HCT116 (cell line): ENCODE results near the gene APBB2. TPM values are rescaled to one million over a fixed set of nuclear protein-coding genes. Genes with fewer than 3 reads are reported as not detected.

ENCODE experiments used
- ATAC-seq: fragments of 200-7000 bp; cut with Tn5 transposase; 2 replicates; pipeline ENCODE4 v1.9.1; 2020; ENCODE audit warnings: mild to moderate bottlenecking, moderate library complexity
- BruUV-seq: library from RNA; stranded (reverse); fragments of 400-500 nt; replicated peaks from 2 replicates; lab custom pipeline; 2021; lab: Mats Ljungman, UMichigan
- CTCF ChIA-PET: fragments of 300-600 bp; sonication (Branson Sonifier 250); formaldehyde crosslinking; loops from one replicate; lab custom pipeline; 2021; ENCODE audit warnings: antibody characterized with exemption; lab: Charles Lee
- POLR2A ChIA-PET: fragments of 300-600, 350-600 bp; sonication (Branson Sonifier 250); formaldehyde crosslinking; loops from one replicate; lab custom pipeline; 2021; ENCODE audit warnings: antibody characterized with exemption; lab: Charles Lee
- RAD21 ChIA-PET, 2 experiments: fragments of 300-600 bp; sonication (Branson Sonifier 250); formaldehyde crosslinking; loops; one replicate each; lab custom pipeline; 2023; ENCODE audit warnings: low total read pairs in 2 of 2; ENCODE audit not compliant: uncharacterized antibody in 2 of 2, unreplicated experiment in 2 of 2, low non-redundant PET in 1 of 2; lab: Charles Lee
- DNase-seq: peaks from one replicate; pipeline ENCODE4 v3.0.0-alpha.2; 2010; ENCODE audit warnings: low read depth, low spot score
- H2AFZ ChIP-seq: fragments of 200-600 bp; shearing (Covaris generic), sonication (generic); 2 replicates; pipeline ENCODE4 v1.6.1; 2017; ENCODE audit warnings: low read depth, mixed run types, mixed read lengths, antibody characterized with exemption, low read length; ENCODE audit not compliant: poor library complexity, severe bottlenecking
- H3K27ac ChIP-seq: 2 replicates; pipeline ENCODE4 v1.5.1; 2012; ENCODE audit warnings: low read depth, low read length
- H3K27me3 ChIP-seq: fragments of 200-600 bp; sonication (generic); 2 replicates; pipeline ENCODE4 v1.6.1; 2016; ENCODE audit warnings: mixed run types, low read length, mixed read lengths; ENCODE audit not compliant: insufficient read depth
- H3K36me3 ChIP-seq, 2 experiments: fragments of 200-500 bp in 1 of 2; fragments of 200-600 bp in 1 of 2; sonication (Bioruptor generic) in 1 of 2; sonication (generic) in 1 of 2; 2 replicates each; pipeline versions ENCODE4 v1.5.1 to v1.6.1; 2014 to 2016; ENCODE audit warnings: low read length in 2 of 2, inconsistent platforms in 1 of 2, mixed read lengths in 1 of 2, mixed run types in 1 of 2; ENCODE audit not compliant: insufficient read depth in 2 of 2, control insufficient read depth in 1 of 2
- H3K4me1 ChIP-seq, 2 experiments: fragments of 200-600 bp in 1 of 2; sonication (generic) in 1 of 2; 2 replicates each; pipeline versions ENCODE4 v1.5.1 to v1.6.1; 2012 to 2017; ENCODE audit warnings: low read length in 2 of 2, inconsistent platforms in 1 of 2, mild to moderate bottlenecking in 1 of 2, mixed read lengths in 1 of 2, mixed run types in 1 of 2, moderate library complexity in 1 of 2; ENCODE audit not compliant: insufficient read depth in 2 of 2, control insufficient read depth in 1 of 2
- H3K4me2 ChIP-seq: fragments of 200-600 bp; sonication (generic); 2 replicates; pipeline ENCODE4 v1.6.1; 2017; ENCODE audit warnings: mixed run types, low read length, mixed read lengths
- H3K4me3 ChIP-seq, 2 experiments: fragments of 200-600 bp in 1 of 2; sonication (generic) in 1 of 2; replicated peaks in 1 of 2; 2 replicates each; pipeline ENCODE4 v1.5.1; 2011 to 2016; ENCODE audit warnings: low read length in 2 of 2, control low read depth in 1 of 2, low read depth in 1 of 2, mild to moderate bottlenecking in 1 of 2, mixed read lengths in 1 of 2, mixed run types in 1 of 2
- H3K79me2 ChIP-seq: fragments of 200-600 bp; sonication (generic); 2 replicates; pipeline ENCODE4 v1.6.1; 2017; ENCODE audit warnings: mild to moderate bottlenecking, mixed run types, low read length, moderate library complexity, mixed read lengths; ENCODE audit not compliant: insufficient read depth
- H3K9ac ChIP-seq: fragments of 200-600 bp; sonication (generic); 2 replicates; pipeline ENCODE4 v1.6.1; 2016; ENCODE audit warnings: low read length, mixed read lengths
- H3K9me2 ChIP-seq: fragments of 200-600 bp; sonication (generic), shearing (Covaris generic); 2 replicates; pipeline ENCODE4 v1.6.1; 2017; ENCODE audit warnings: mixed run types, mild to moderate bottlenecking, moderate library complexity; ENCODE audit not compliant: insufficient read depth
- H3K9me3 ChIP-seq, 2 experiments: fragments of 200-500 bp in 1 of 2; fragments of 200-600 bp in 1 of 2; sonication (Bioruptor generic) in 1 of 2; sonication (generic) in 1 of 2; 2 replicates each; pipeline ENCODE4 v1.6.1; 2014 to 2017; ENCODE audit warnings: low read length in 2 of 2, mixed read lengths in 2 of 2, inconsistent platforms in 1 of 2, low read depth in 1 of 2, mild to moderate bottlenecking in 1 of 2, mixed run types in 1 of 2, moderate library complexity in 1 of 2; ENCODE audit not compliant: control insufficient read depth in 1 of 2, insufficient read depth in 1 of 2
- H4K20me1 ChIP-seq: fragments of 200-600 bp; sonication (generic), shearing (Covaris generic); 2 replicates; pipeline ENCODE4 v1.6.1; 2017; ENCODE audit warnings: mixed run types, mild to moderate bottlenecking, moderate library complexity; ENCODE audit not compliant: insufficient read depth
- ATF3 ChIP-seq: IDR thresholded peaks from 2 replicates; pipeline ENCODE4 v1.6.1; 2012
- CBX3 ChIP-seq: IDR thresholded peaks from 2 replicates; pipeline ENCODE4 v1.6.1; 2012; ENCODE audit warnings: low read depth
- ELF1 ChIP-seq: IDR thresholded peaks from 2 replicates; pipeline ENCODE4 v1.6.1; 2012; ENCODE audit warnings: low read depth, borderline replicate concordance
- FOSL1 ChIP-seq: IDR thresholded peaks from 2 replicates; pipeline ENCODE4 v1.6.1; 2012; ENCODE audit warnings: low read depth
- POLR2A ChIP-seq: IDR thresholded peaks from 2 replicates; pipeline ENCODE4 v1.7.0; 2011; ENCODE audit warnings: borderline replicate concordance; ENCODE audit not compliant: insufficient read depth, insufficient read length; ENCODE audit errors: extremely low read depth
- SP1 ChIP-seq: IDR thresholded peaks from 2 replicates; pipeline ENCODE4 v1.6.1; 2012; ENCODE audit warnings: low read depth
- ZBTB33 ChIP-seq: IDR thresholded peaks from 2 replicates; pipeline ENCODE4 v1.6.1; 2011; ENCODE audit warnings: mild to moderate bottlenecking, low read length, moderate library complexity; ENCODE audit not compliant: insufficient replicate concordance; ENCODE audit errors: extremely low read depth
- ZFX ChIP-seq: fragments of 450-650 bp; IDR thresholded peaks from 2 replicates; pipeline ENCODE4 v1.6.1; 2017
- intact Hi-C: fragments of 100-400 bp; cut with micrococcal nuclease; formaldehyde crosslinking; loops from 2 replicates; pipeline ENCODE4 v1.10.0; 2022
- total RNA-seq: library from RNA; stranded (reverse); gene quantifications from one replicate; pipeline ENCODE4 v1.2.1, GENCODE V29; 2021; ENCODE audit not compliant: unreplicated experiment
- TF ChIP-seq, protein P1 (sequence below), 3 experiments: fragments of 200-600 bp in 1 of 3; sonication (generic) in 1 of 3; IDR thresholded peaks in 2 of 3; conservative IDR thresholded peaks in 1 of 3; 2 replicates each; pipeline ENCODE4 v1.5.1; 2012 to 2017; ENCODE audit warnings: low read depth in 2 of 3, low read length in 2 of 3, antibody characterized with exemption in 1 of 3, borderline replicate concordance in 1 of 3, control low read depth in 1 of 3, mild to moderate bottlenecking in 1 of 3, mixed read lengths in 1 of 3, mixed run types in 1 of 3, moderate library complexity in 1 of 3; ENCODE audit not compliant: insufficient read depth in 1 of 3

APBB2 gene
- total RNA-seq, 1 experiment from 2014 or later = 72.5 TPM

GRCh38 chr4:41111791-41112190 is 102.6 kb downstream of the APBB2 start:
- H2AFZ ChIP-seq = no peak overlapping the region
- TF ChIP-seq ZBTB33 (no peak), ZFX (no peak), ATF3 (no peak), FOSL1 (no peak), CBX3 (no peak), SP1 (no peak), POLR2A (no peak), ELF1 (no peak)
- TF ChIP-seq, protein P1, sequence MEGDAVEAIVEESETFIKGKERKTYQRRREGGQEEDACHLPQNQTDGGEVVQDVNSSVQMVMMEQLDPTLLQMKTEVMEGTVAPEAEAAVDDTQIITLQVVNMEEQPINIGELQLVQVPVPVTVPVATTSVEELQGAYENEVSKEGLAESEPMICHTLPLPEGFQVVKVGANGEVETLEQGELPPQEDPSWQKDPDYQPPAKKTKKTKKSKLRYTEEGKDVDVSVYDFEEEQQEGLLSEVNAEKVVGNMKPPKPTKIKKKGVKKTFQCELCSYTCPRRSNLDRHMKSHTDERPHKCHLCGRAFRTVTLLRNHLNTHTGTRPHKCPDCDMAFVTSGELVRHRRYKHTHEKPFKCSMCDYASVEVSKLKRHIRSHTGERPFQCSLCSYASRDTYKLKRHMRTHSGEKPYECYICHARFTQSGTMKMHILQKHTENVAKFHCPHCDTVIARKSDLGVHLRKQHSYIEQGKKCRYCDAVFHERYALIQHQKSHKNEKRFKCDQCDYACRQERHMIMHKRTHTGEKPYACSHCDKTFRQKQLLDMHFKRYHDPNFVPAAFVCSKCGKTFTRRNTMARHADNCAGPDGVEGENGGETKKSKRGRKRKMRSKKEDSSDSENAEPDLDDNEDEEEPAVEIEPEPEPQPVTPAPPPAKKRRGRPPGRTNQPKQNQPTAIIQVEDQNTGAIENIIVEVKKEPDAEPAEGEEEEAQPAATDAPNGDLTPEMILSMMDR (IDR thresholded peaks at IDR 0.05 in 2 of 3, conservative IDR thresholded peaks at IDR 0.05 in 1 of 3; ENCODE audit: borderline replicate concordance in 1 of 3, insufficient read depth in 1 of 3, low read depth in 2 of 3, low read length in 2 of 3) = no peak
- TF ChIP-seq, all 23 proteins: peak for 0
- H3K27me3 ChIP-seq = no peaks in the 10 kb centered on the region
- H3K27ac ChIP-seq = no peak overlapping the region
- no TSS peak for BruUV-seq
- H3K9me2 ChIP-seq = no peaks in the 10 kb centered on the region
- ChIA-PET CTCF (no interaction called here), RAD21 (no interaction called here), POLR2A (no interaction called here)
- H4K20me1 ChIP-seq = 0 out of 2 replicates have a peak, but pooled peaks cover 3% of the 10 kb centered on the region
- H3K79me2 ChIP-seq = peaks cover 73% of the 10 kb centered on the region
- DNase-seq (no peak), ATAC-seq (no peak)
- no peak overlapping the region for H3K9ac ChIP-seq
- no peak overlapping the region for H3K4me3 ChIP-seq
- no peak overlapping the region for H3K4me2 ChIP-seq
- H3K4me1 ChIP-seq = peaks cover 0 to 14% of the 10 kb centered on the region in 2 experiments; a peak in 2 of 4 replicates
- no peaks in the 10 kb centered on the region for H3K36me3 ChIP-seq
- H3K9me3 ChIP-seq = no peaks in the 10 kb centered on the region
- intact Hi-C loops = no loop called here
